ENCODE measurements around the gene NTSR1.

GRCh38 chr20:62712606-62713005 lies 4.0 kb downstream of the NTSR1 start:
- TF ChIP-seq, protein P1, sequence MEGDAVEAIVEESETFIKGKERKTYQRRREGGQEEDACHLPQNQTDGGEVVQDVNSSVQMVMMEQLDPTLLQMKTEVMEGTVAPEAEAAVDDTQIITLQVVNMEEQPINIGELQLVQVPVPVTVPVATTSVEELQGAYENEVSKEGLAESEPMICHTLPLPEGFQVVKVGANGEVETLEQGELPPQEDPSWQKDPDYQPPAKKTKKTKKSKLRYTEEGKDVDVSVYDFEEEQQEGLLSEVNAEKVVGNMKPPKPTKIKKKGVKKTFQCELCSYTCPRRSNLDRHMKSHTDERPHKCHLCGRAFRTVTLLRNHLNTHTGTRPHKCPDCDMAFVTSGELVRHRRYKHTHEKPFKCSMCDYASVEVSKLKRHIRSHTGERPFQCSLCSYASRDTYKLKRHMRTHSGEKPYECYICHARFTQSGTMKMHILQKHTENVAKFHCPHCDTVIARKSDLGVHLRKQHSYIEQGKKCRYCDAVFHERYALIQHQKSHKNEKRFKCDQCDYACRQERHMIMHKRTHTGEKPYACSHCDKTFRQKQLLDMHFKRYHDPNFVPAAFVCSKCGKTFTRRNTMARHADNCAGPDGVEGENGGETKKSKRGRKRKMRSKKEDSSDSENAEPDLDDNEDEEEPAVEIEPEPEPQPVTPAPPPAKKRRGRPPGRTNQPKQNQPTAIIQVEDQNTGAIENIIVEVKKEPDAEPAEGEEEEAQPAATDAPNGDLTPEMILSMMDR (conservative IDR thresholded peaks at IDR 0.05; ENCODE audit: low read depth, low read length) = no peak
- TF ChIP-seq EZH2 (IDR thresholded peaks at IDR 0.05; ENCODE audit: borderline replicate concordance, low read depth, low read length, poor library complexity, severe bottlenecking) = no peak
